Right lobe of liver (tissue), 4 donors: ENCODE data around the gene NLRP3.

Experiments used
- CTCF ChIP-seq, 4 donors: fragments of 200-600 bp in 3 of 4; fragments of 450-650 bp in 1 of 4; IDR thresholded peaks; one replicate each; pipeline versions ENCODE4 v1.5.1 to v1.8.0; 2016 to 2022; ENCODE audit warnings: antibody characterized with exemption in 4 of 4, mild to moderate bottlenecking in 2 of 4
- POLR2A ChIP-seq: fragments of 450-650 bp; IDR thresholded peaks from one replicate; pipeline ENCODE4 v1.6.1; 2017; ENCODE audit warnings: antibody characterized with exemption, mild to moderate bottlenecking
- donor health status: DM: no; HTN: no; CAD: no.
- donor health status: DM: no; HTN: no; CAD: no.
- donor health status: DM: no; HTN: yes; CAD: no.

DNA sequence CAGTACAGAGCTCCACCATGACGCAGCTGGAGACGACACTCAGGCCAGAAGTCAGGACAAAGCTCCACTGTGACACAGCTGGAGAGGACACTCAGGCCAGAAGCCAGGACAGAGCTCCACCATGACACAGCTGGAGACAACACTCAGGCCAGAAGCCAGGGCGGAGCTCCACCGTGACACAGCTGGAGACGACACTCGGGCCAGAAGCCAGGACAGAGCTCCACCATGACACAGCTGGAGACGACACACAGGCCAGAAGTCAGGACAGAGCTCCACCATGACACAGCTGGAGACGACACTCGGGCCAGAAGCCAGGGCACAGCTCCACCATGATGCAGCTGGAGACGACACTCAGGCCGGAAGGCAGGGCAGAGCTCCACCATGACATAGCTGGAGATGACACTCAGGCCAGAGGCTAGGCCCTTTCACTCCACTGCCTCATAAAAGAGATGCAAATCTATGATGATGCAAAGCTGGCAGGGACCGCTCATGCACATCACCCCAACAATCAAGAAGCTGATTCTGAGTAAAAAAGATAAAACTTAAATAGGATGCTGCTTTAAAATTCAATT lies 55.6 kb downstream of the NLRP3 start:
- TF ChIP-seq POLR2A: no peak
- TF ChIP-seq CTCF (IDR thresholded peaks at IDR 0.05): no peak
